ENCODE data around the gene RTP2.
A peak's percentile ranks its signal among the peaks of the same experiment; 100 is the strongest.

GRCh38 chr3:187679638-187680396, 22.5 kb downstream of the RTP2 start:
- no peak for TF ChIP-seq RNF2 (IDR thresholded peaks at IDR 0.05)
- TF ChIP-seq PHB2 (IDR thresholded peaks at IDR 0.05; ENCODE audit: low read depth), result no peak
- TF ChIP-seq MYC (IDR thresholded peaks at IDR 0.05; ENCODE audit: low read depth, low read length), result peak; percentile 79
- no peak for TF ChIP-seq MYC (CRISPR knock-in tag; IDR thresholded peaks at IDR 0.05; ENCODE audit: borderline replicate concordance, low read depth)
- no peak for TF ChIP-seq ARID3A (IDR thresholded peaks at IDR 0.05; ENCODE audit: borderline replicate concordance, low read depth, low read length)
- TF ChIP-seq EGR1 (conservative IDR thresholded peaks at IDR 0.05), result no peak

All from K562 (cell line).